Measurements from ENCODE around the gene PIGH.
A peak's percentile ranks its signal among the peaks of the same experiment; 100 is the strongest.
"Not testable (repeated sequence)": the region's sequence is repeated elsewhere in the genome, so short reads cannot be mapped to it uniquely, and the experiment has no call there.

Gene PIGH

GRCh38 chr14:67599698-67600561 is at the start of gene PIGH:
TSS of gene PIGH (minus strand) at chr14:67600268. CDS start at chr14:67600203, 65 bp downstream.
- DNase-seq = no peak

GRCh38 chr14:67646131-67646530 is 46.1 kb upstream of the PIGH start:
- DNase-seq = no peak

- no peak for DNase-seq
These were observed 45.3 kb upstream of the PIGH start for GRCh38 chr14:67645414-67645813.

- no peak for DNase-seq
These were observed 44.4 kb upstream of the PIGH start for GRCh38 chr14:67644428-67644827.

GRCh38 chr14:67643713-67644112 is 43.6 kb upstream of the PIGH start:
- no peak for DNase-seq

- DNase-seq = no peak
These were observed 42.1 kb upstream of the PIGH start for GRCh38 chr14:67641902-67642749.

GRCh38 chr14:67641480-67641879 is 41.4 kb upstream of the PIGH start:
- no peak for DNase-seq

- DNase-seq = no peak
These were observed 38.6 kb upstream of the PIGH start for GRCh38 chr14:67638642-67639041.

- peak; percentile 18 for DNase-seq
These were observed 36.4 kb upstream of the PIGH start for GRCh38 chr14:67636361-67636919.

GRCh38 chr14:67633451-67634147 is 33.5 kb upstream of the PIGH start:
- no peak for DNase-seq

- DNase-seq = no peak
These were observed 30.9 kb upstream of the PIGH start for GRCh38 chr14:67630938-67631337.

GRCh38 chr14:67630186-67630585 is 30.1 kb upstream of the PIGH start:
- DNase-seq = no peak

GRCh38 chr14:67627519-67627918 is 27.5 kb upstream of the PIGH start:
- DNase-seq = no peak

GRCh38 chr14:67626131-67626530 is 26.1 kb upstream of the PIGH start:
- DNase-seq = not testable (repeated sequence)

GRCh38 chr14:67623114-67623513 is 23.0 kb upstream of the PIGH start:
- DNase-seq = no peak

- no peak for DNase-seq
These were observed 22.6 kb upstream of the PIGH start for GRCh38 chr14:67622675-67623074.

- no peak for DNase-seq
These were observed 20.2 kb upstream of the PIGH start for GRCh38 chr14:67620217-67620785.

- peak; percentile 88 for DNase-seq
These were observed 19.6 kb upstream of the PIGH start, which contains the start of gene ARG2 for GRCh38 chr14:67619446-67620216. TSS of gene ARG2 (plus strand) at chr14:67619920. CDS start at chr14:67619978, 58 bp downstream.

GRCh38 chr14:67618617-67619063 is 18.6 kb upstream of the PIGH start:
- no peak for DNase-seq

GRCh38 chr14:67610491-67610890 is 10.4 kb upstream of the PIGH start:
- no peak for DNase-seq

- no peak for DNase-seq
These were observed 9.7 kb upstream of the PIGH start for GRCh38 chr14:67609642-67610310.
